Ovary (tissue), 3 donors: Measurements from ENCODE around the gene GALNT10.

Experiments used
- CTCF ChIP-seq, 3 donors: fragments of 450-650 bp in 2 of 3; fragments of 200-600 bp in 1 of 3; IDR thresholded peaks; one replicate each; pipeline versions ENCODE4 v1.5.1 to v1.8.0; 2016 to 2022; ENCODE audit warnings: antibody characterized with exemption in 3 of 3, mild to moderate bottlenecking in 1 of 3
- EP300 ChIP-seq: sonication (generic); formaldehyde crosslinking; IDR thresholded peaks from one replicate; pipeline ENCODE4 v1.6.1; 2017; ENCODE audit warnings: antibody characterized with exemption
- POLR2A ChIP-seq: fragments of 450-650 bp; IDR thresholded peaks from one replicate; pipeline ENCODE4 v1.6.1; 2017; ENCODE audit warnings: antibody characterized with exemption, mild to moderate bottlenecking, moderate library complexity
- donor health status: DM: no; HTN: no; CAD: no.

- TF ChIP-seq CTCF (IDR thresholded peaks at IDR 0.05) = no peak
- no peak for TF ChIP-seq POLR2A
- TF ChIP-seq EP300 = no peak
Observed at GRCh38 chr5:154293219-154293618, 102.7 kb downstream of the GALNT10 start.
